ENCODE results near the gene TLE6.

DNA sequence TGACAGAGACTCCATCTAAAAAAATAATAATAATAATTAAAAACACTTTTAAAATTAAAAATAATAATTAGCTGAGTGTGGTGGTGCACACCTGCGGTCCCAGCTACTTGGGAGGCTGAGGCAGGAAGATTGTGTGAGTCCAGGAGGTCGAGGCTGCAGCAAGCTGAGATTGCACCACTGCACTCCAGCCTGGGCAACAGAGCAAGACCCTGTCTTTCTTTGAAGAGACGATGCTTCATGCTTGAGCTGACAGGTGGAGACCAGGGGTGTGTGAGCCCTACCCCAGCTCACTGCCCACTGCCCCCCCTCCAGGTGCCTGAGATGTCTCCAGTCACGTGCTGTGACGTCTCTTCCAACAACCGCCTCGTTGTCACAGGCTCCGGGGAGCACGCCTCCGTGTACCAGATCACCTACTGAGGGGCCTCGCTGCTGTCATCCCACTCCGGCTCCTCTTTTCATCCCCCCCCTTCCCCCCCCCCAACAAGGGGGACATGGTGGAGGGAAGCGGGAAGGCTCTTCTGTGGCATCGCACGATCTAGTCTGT is 17.3 kb downstream of the TLE6 start:
- no peak for TF ChIP-seq EZH2 (IDR thresholded peaks at IDR 0.05; ENCODE audit: insufficient read depth, low read length)
- TF ChIP-seq, protein P1, sequence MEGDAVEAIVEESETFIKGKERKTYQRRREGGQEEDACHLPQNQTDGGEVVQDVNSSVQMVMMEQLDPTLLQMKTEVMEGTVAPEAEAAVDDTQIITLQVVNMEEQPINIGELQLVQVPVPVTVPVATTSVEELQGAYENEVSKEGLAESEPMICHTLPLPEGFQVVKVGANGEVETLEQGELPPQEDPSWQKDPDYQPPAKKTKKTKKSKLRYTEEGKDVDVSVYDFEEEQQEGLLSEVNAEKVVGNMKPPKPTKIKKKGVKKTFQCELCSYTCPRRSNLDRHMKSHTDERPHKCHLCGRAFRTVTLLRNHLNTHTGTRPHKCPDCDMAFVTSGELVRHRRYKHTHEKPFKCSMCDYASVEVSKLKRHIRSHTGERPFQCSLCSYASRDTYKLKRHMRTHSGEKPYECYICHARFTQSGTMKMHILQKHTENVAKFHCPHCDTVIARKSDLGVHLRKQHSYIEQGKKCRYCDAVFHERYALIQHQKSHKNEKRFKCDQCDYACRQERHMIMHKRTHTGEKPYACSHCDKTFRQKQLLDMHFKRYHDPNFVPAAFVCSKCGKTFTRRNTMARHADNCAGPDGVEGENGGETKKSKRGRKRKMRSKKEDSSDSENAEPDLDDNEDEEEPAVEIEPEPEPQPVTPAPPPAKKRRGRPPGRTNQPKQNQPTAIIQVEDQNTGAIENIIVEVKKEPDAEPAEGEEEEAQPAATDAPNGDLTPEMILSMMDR (IDR thresholded peaks at IDR 0.05; ENCODE audit: insufficient read depth, low read depth, low read length): no peak

All from astrocyte (in vitro differentiated cells and primary cell).